ENCODE results near the gene GAREM1. TPM values are rescaled to one million over a fixed set of nuclear protein-coding genes. Genes with fewer than 3 reads are reported as not detected.

GAREM1 gene
- total RNA-seq, 4 donors from 2014 or later = 23.6 to 29.9 (median 29.1) TPM

- peaks cover 0 to 32% (median 7%) of the 10 kb centered on the region in 4 donors for H3K4me1 ChIP-seq
- H3K27ac ChIP-seq = peak overlapping the region in 3 of 4 donors; percentile 42 to 89 (median 52)
- H3K36me3 ChIP-seq = no peaks in the 10 kb centered on the region
- no peak overlapping the region for H3K4me3 ChIP-seq
- peak in 1 of 3 donors; percentile 69 for DNase-seq
- no peaks in the 10 kb centered on the region for H3K27me3 ChIP-seq
- no peak for TF ChIP-seq CTCF (IDR thresholded peaks at IDR 0.05)
- no peak for TF ChIP-seq POLR2A (IDR thresholded peaks at IDR 0.05)
- H3K9me3 ChIP-seq = no peaks in the 10 kb centered on the region
Measured at GRCh38 chr18:32372381-32373061, 98.2 kb downstream of the GAREM1 start.

- H3K4me3 ChIP-seq = no peak overlapping the region
- H3K27ac ChIP-seq = peak overlapping the region in 2 of 4 donors; percentile 52 to 89
- H3K9me3 ChIP-seq = no peaks in the 10 kb centered on the region
Measured at GRCh38 chr18:32372047-32372380, 98.7 kb downstream of the GAREM1 start.

GRCh38 chr18:32371384-32371783, 99.3 kb downstream of the GAREM1 start:
- no peaks in the 10 kb centered on the region for H3K27me3 ChIP-seq
- H3K9me3 ChIP-seq = no peaks in the 10 kb centered on the region
- no peak overlapping the region for H3K4me3 ChIP-seq
- H3K27ac ChIP-seq = peak overlapping the region in 2 of 4 donors; percentile 52 to 89
- H3K36me3 ChIP-seq = no peaks in the 10 kb centered on the region
- no peak for DNase-seq
- TF ChIP-seq POLR2A (IDR thresholded peaks at IDR 0.05) (no peak), CTCF (IDR thresholded peaks at IDR 0.05) (no peak)
- H3K4me1 ChIP-seq = peaks cover 0 to 39% (median 9%) of the 10 kb centered on the region in 4 donors

More at GRCh38 chr18:32372047-32372380, 98.7 kb downstream of the GAREM1 start:
- Histone ChIP-seq H3K27me3 (no peaks in the 10 kb centered on the region), H3K36me3 (no peaks in the 10 kb centered on the region), H3K4me1 (peaks cover 0 to 33% (median 7%) of the 10 kb centered on the region in 4 donors)
- no peak for DNase-seq
- TF ChIP-seq POLR2A (IDR thresholded peaks at IDR 0.05) (no peak), CTCF (IDR thresholded peaks at IDR 0.05) (no peak)

- TF ChIP-seq POLR2A (IDR thresholded peaks at IDR 0.05) (no peak), CTCF (IDR thresholded peaks at IDR 0.05) (no peak)
- Histone ChIP-seq H3K27ac (no peak overlapping the region), H3K4me3 (no peak overlapping the region)
Measured at GRCh38 chr18:32368991-32369390, 101.7 kb downstream of the GAREM1 start.

GRCh38 chr18:32368170-32368569, 102.5 kb downstream of the GAREM1 start:
- Histone ChIP-seq H3K4me1 (peaks cover 0 to 34% (median 5%) of the 10 kb centered on the region in 4 donors), H3K27me3 (no peaks in the 10 kb centered on the region), H3K9me3 (no peaks in the 10 kb centered on the region), H3K27ac (peak overlapping the region in 2 of 4 donors; percentile 33 to 49), H3K36me3 (no peaks in the 10 kb centered on the region), H3K4me3 (no peak overlapping the region)
- TF ChIP-seq CTCF (IDR thresholded peaks at IDR 0.05) (no peak), POLR2A (IDR thresholded peaks at IDR 0.05) (no peak)
- DNase-seq = no peak

More at GRCh38 chr18:32368991-32369390, 101.7 kb downstream of the GAREM1 start:
- no peaks in the 10 kb centered on the region for H3K27me3 ChIP-seq
- peaks cover 0 to 41% (median 9%) of the 10 kb centered on the region in 4 donors for H3K4me1 ChIP-seq
- DNase-seq = no peak
- H3K9me3 ChIP-seq = no peaks in the 10 kb centered on the region
- H3K36me3 ChIP-seq = no peaks in the 10 kb centered on the region

All from Peyer's patch (tissue), 4 donors.